Chondrocyte (in vitro differentiated cells): ENCODE measurements around the gene AMDHD2. TPM values are rescaled to one million over a fixed set of nuclear protein-coding genes. Genes with fewer than 3 reads are reported as not detected.
"Not testable (repeated sequence)": the region's sequence is repeated elsewhere in the genome, so short reads cannot be mapped to it uniquely, and the experiment has no call there.

Experiments used
- DNase-seq: peaks from one replicate; pipeline ENCODE4 v3.0.0; 2021; ENCODE audit warnings: mixed read lengths, low spot score
- H3K27ac Mint-ChIP-seq: one replicate; pipeline ENCODE4 v1.8.0; 2021; ENCODE audit warnings: mild to moderate bottlenecking, moderate library complexity, mixed read lengths; ENCODE audit not compliant: unreplicated experiment
- H3K27me3 Mint-ChIP-seq: 2 replicates; pipeline ENCODE4 v1.8.0; 2021; ENCODE audit warnings: low read depth, mixed read lengths
- H3K36me3 Mint-ChIP-seq: 2 replicates; pipeline ENCODE4 v1.8.0; 2021; ENCODE audit warnings: low read depth, mixed read lengths
- H3K4me1 Mint-ChIP-seq: 2 replicates; pipeline ENCODE4 v1.8.0; 2021; ENCODE audit warnings: low read depth, mild to moderate bottlenecking, mixed read lengths
- H3K4me3 Mint-ChIP-seq: one replicate; pipeline ENCODE4 v1.8.0; 2021; ENCODE audit warnings: mild to moderate bottlenecking, moderate library complexity, mixed read lengths; ENCODE audit not compliant: unreplicated experiment
- H3K9me3 Mint-ChIP-seq: 2 replicates; pipeline ENCODE4 v1.8.0; 2021; ENCODE audit warnings: low read depth, mixed read lengths
- CTCF ChIP-seq: fragments of 200-600 bp; sonication (generic); IDR thresholded peaks from 2 replicates; pipeline ENCODE4 v1.5.0; 2021; ENCODE audit warnings: antibody characterized with exemption, mild to moderate bottlenecking, moderate library complexity
- total RNA-seq: library from RNA; stranded (reverse); gene quantifications from 3 replicates; pipeline ENCODE4 v1.2.1, GENCODE V29; 2021

AMDHD2 gene
- total RNA-seq, 1 donor from 2014 or later: 37.0 TPM

- H3K36me3 Mint-ChIP-seq: no peaks in the 10 kb centered on the region
- H3K4me3 Mint-ChIP-seq: no peak overlapping the region
- H3K27me3 Mint-ChIP-seq: no peaks in the 10 kb centered on the region
Observed at GRCh38 chr16:2533912-2534311, 13.7 kb downstream of the AMDHD2 start.

GRCh38 chr16:2534335-2534734, 14.2 kb downstream of the AMDHD2 start:
- H3K4me1 Mint-ChIP-seq: peaks cover 36% of the 10 kb centered on the region
- H3K27ac Mint-ChIP-seq, H3K9me3 Mint-ChIP-seq, H3K36me3 Mint-ChIP-seq, H3K27me3 Mint-ChIP-seq, H3K4me3 Mint-ChIP-seq, DNase-seq: not testable (repeated sequence)

More at GRCh38 chr16:2533912-2534311, 13.7 kb downstream of the AMDHD2 start:
- H3K4me1 Mint-ChIP-seq: peaks cover 32% of the 10 kb centered on the region
- no peak for TF ChIP-seq CTCF
- H3K9me3 Mint-ChIP-seq: no peaks in the 10 kb centered on the region
- DNase-seq: no peak
- no peak overlapping the region for H3K27ac Mint-ChIP-seq

- Mint-ChIP-seq H3K36me3 (no peaks in the 10 kb centered on the region), H3K9me3 (no peaks in the 10 kb centered on the region), H3K27me3 (no peaks in the 10 kb centered on the region), H3K27ac (peak overlapping the region; percentile 65), H3K4me3 (no peak overlapping the region), H3K4me1 (peaks cover 49% of the 10 kb centered on the region)
- TF ChIP-seq CTCF: no peak
- no peak for DNase-seq
Observed at GRCh38 chr16:2535625-2536013, 15.4 kb downstream of the AMDHD2 start.

GRCh38 chr16:2537451-2538379, 17.5 kb downstream of the AMDHD2 start, which contains the start of gene PDPK1:
Gene PDPK1 (plus strand): TSS chr16:2538021. CDS start chr16:2538113, 92 bp downstream.
- DNase-seq: peak; percentile 96
- H3K27ac Mint-ChIP-seq: peak within 1 kb of the TSS; percentile 87
- H3K9me3 Mint-ChIP-seq: no peaks in the 10 kb centered on the region
- H3K4me1 Mint-ChIP-seq: peaks cover 47% of the 10 kb centered on the region
- H3K27me3 Mint-ChIP-seq: no peaks in the 10 kb centered on the region
- TF ChIP-seq CTCF: no peak
- H3K36me3 Mint-ChIP-seq: no peaks in the 10 kb centered on the region
- H3K4me3 Mint-ChIP-seq: peak within 1 kb of the TSS; percentile 74

- peak; percentile 35 for DNase-seq
- Mint-ChIP-seq H3K27ac (peak overlapping the region; percentile 61), H3K4me3 (peak overlapping the region; percentile 72)
Observed at GRCh38 chr16:2539192-2539844, 19.1 kb downstream of the AMDHD2 start.

GRCh38 chr16:2539845-2540458, 19.8 kb downstream of the AMDHD2 start:
- H3K27ac Mint-ChIP-seq: peak overlapping the region; percentile 5
- H3K36me3 Mint-ChIP-seq, H3K9me3 Mint-ChIP-seq, H3K27me3 Mint-ChIP-seq: not testable (repeated sequence)
- peak overlapping the region; percentile 72 for H3K4me3 Mint-ChIP-seq
- TF ChIP-seq CTCF: peak; percentile 76
- DNase-seq: peak; percentile 35
- peaks cover 43% of the 10 kb centered on the region for H3K4me1 Mint-ChIP-seq

More at GRCh38 chr16:2539192-2539844, 19.1 kb downstream of the AMDHD2 start:
- H3K4me1 Mint-ChIP-seq: peaks cover 43% of the 10 kb centered on the region
- not testable (repeated sequence) for H3K27me3 Mint-ChIP-seq, H3K36me3 Mint-ChIP-seq, H3K9me3 Mint-ChIP-seq

GRCh38 chr16:2540912-2541311, 20.7 kb downstream of the AMDHD2 start:
- not testable (repeated sequence) for H3K4me3 Mint-ChIP-seq, H3K9me3 Mint-ChIP-seq, H3K36me3 Mint-ChIP-seq, H3K27me3 Mint-ChIP-seq, DNase-seq
- peaks cover 40% of the 10 kb centered on the region for H3K4me1 Mint-ChIP-seq
- H3K27ac Mint-ChIP-seq: peak overlapping the region; percentile 53

- DNase-seq, H3K4me3 Mint-ChIP-seq, H3K27me3 Mint-ChIP-seq, H3K9me3 Mint-ChIP-seq, H3K36me3 Mint-ChIP-seq: not testable (repeated sequence)
- Mint-ChIP-seq H3K27ac (peak overlapping the region; percentile 53), H3K4me1 (peaks cover 39% of the 10 kb centered on the region)
Observed at GRCh38 chr16:2541409-2541808, 21.2 kb downstream of the AMDHD2 start.
